Neural progenitor cell (in vitro differentiated cells): ENCODE data around the gene TM9SF4. TPM values are rescaled to one million over a fixed set of nuclear protein-coding genes. Genes with fewer than 3 reads are reported as not detected.

ENCODE experiments used
- DNase-seq: peaks from one replicate; pipeline ENCODE4 v3.0.0-alpha.2; 2016; ENCODE audit warnings: low spot score
- H2AFZ ChIP-seq: fragments of 200-600 bp; sonication (generic); replicated peaks from 2 replicates; pipeline ENCODE4 v1.6.1; 2016; ENCODE audit warnings: antibody characterized with exemption
- H3F3A ChIP-seq: fragments of 200-600 bp; sonication (generic); 2 replicates; pipeline ENCODE4 v1.6.1; 2016; ENCODE audit warnings: antibody characterized with exemption, low read depth
- H3K27ac ChIP-seq: fragments of 200-600 bp; sonication (generic); 2 replicates; pipeline ENCODE4 v1.5.1; 2016; ENCODE audit warnings: mild to moderate bottlenecking
- H3K27me3 ChIP-seq: fragments of 200-600 bp; sonication (generic); 2 replicates; pipeline ENCODE4 v1.6.1; 2016; ENCODE audit warnings: mild to moderate bottlenecking, moderate library complexity
- H3K36me3 ChIP-seq: fragments of 200-600 bp; sonication (generic); 2 replicates; pipeline ENCODE4 v1.5.1; 2016
- H3K4me1 ChIP-seq: fragments of 200-600 bp; sonication (generic); 2 replicates; pipeline ENCODE4 v1.6.1; 2016; ENCODE audit warnings: mixed run types
- H3K4me2 ChIP-seq: fragments of 200-600 bp; sonication (generic); 2 replicates; pipeline ENCODE4 v1.6.1; 2016
- H3K4me3 ChIP-seq: fragments of 200-600 bp; sonication (generic); 2 replicates; pipeline ENCODE4 v1.5.1; 2016
- H3K79me2 ChIP-seq: fragments of 200-600 bp; sonication (generic); 2 replicates; pipeline ENCODE4 v1.6.1; 2016; ENCODE audit warnings: low read depth
- H3K9ac ChIP-seq: fragments of 200-600 bp; sonication (generic); 2 replicates; pipeline ENCODE4 v1.6.1; 2016
- H3K9me3 ChIP-seq: fragments of 200-600 bp; sonication (generic); 2 replicates; pipeline ENCODE4 v1.5.1; 2016; ENCODE audit warnings: low read depth
- H4K20me1 ChIP-seq: fragments of 200-600 bp; sonication (generic); 2 replicates; pipeline ENCODE4 v1.6.1; 2016; ENCODE audit warnings: low read depth
- H3K27ac Mint-ChIP-seq: 3 replicates; pipeline ENCODE4 v1.8.0; 2021; ENCODE audit warnings: mixed read lengths
- H3K27me3 Mint-ChIP-seq: 2 replicates; pipeline ENCODE4 v1.8.0; 2022; ENCODE audit warnings: low read depth, mild to moderate bottlenecking, inconsistent platforms, moderate library complexity, mixed read lengths; ENCODE audit not compliant: insufficient read depth
- H3K36me3 Mint-ChIP-seq: 3 replicates; pipeline ENCODE4 v1.8.0; 2021; ENCODE audit warnings: mixed read lengths
- H3K4me1 Mint-ChIP-seq: 3 replicates; pipeline ENCODE4 v1.8.0; 2021; ENCODE audit warnings: mixed read lengths
- H3K4me3 Mint-ChIP-seq: 3 replicates; pipeline ENCODE4 v1.8.0; 2021; ENCODE audit warnings: mild to moderate bottlenecking, moderate library complexity, mixed read lengths
- H3K9me3 Mint-ChIP-seq: 3 replicates; pipeline ENCODE4 v1.8.0; 2020; ENCODE audit warnings: mixed read lengths
- EZH2 ChIP-seq: fragments of 200-600 bp; sonication (generic); IDR thresholded peaks from 2 replicates; pipeline ENCODE4 v1.6.1; 2017; ENCODE audit warnings: antibody characterized with exemption, mild to moderate bottlenecking, moderate library complexity
- EZH2phosphoT487 ChIP-seq: fragments of 200-600 bp; sonication (generic); IDR thresholded peaks from 2 replicates; pipeline ENCODE4 v1.6.1; 2017; ENCODE audit warnings: antibody characterized with exemption
- total RNA-seq: library from RNA; depleted of rRNA; stranded (reverse); fragments of >200 nt; gene quantifications from 2 replicates; pipeline ENCODE4 v1.2.3, GENCODE V29; 2015; ENCODE audit warnings: low replicate concordance
- TF ChIP-seq, protein P1 (sequence below): fragments of 200-600 bp; sonication (generic); IDR thresholded peaks from 2 replicates; pipeline ENCODE4 v1.5.1; 2017; ENCODE audit warnings: antibody characterized with exemption, mild to moderate bottlenecking

TM9SF4 gene
- total RNA-seq, 1 donor from 2014 or later = 27.9 TPM

DNA sequence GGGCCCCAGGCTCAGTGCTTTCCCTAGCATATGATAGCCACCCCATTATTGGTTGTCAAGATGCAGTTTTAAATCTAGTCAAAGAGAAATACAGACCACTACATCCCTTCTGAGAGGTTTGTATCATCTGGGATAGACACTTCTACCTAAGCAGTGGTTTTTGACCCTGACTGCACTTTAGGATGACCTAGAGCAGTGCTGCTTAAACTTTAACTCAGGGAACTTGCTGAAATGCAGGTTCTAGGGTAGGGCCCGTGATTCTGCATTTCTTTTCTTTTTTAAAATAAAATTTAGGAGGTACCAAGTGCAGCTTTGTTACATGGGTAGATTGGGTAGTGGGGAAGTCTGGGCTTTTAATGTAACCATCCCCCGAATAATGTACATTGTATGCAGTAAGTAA is 18.7 kb downstream of the TM9SF4 start:
- TF ChIP-seq EZH2phosphoT487 (no peak), EZH2 (no peak)
- TF ChIP-seq, protein P1, sequence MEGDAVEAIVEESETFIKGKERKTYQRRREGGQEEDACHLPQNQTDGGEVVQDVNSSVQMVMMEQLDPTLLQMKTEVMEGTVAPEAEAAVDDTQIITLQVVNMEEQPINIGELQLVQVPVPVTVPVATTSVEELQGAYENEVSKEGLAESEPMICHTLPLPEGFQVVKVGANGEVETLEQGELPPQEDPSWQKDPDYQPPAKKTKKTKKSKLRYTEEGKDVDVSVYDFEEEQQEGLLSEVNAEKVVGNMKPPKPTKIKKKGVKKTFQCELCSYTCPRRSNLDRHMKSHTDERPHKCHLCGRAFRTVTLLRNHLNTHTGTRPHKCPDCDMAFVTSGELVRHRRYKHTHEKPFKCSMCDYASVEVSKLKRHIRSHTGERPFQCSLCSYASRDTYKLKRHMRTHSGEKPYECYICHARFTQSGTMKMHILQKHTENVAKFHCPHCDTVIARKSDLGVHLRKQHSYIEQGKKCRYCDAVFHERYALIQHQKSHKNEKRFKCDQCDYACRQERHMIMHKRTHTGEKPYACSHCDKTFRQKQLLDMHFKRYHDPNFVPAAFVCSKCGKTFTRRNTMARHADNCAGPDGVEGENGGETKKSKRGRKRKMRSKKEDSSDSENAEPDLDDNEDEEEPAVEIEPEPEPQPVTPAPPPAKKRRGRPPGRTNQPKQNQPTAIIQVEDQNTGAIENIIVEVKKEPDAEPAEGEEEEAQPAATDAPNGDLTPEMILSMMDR = no peak
- no peak for DNase-seq
- no peak overlapping the region for H3K27ac ChIP-seq
- no peaks in the 10 kb centered on the region for H3K9me3 ChIP-seq
- peaks cover 12% of the 10 kb centered on the region for H3K36me3 Mint-ChIP-seq
- H3K9me3 Mint-ChIP-seq = peaks cover 9% of the 10 kb centered on the region
- peaks cover 4% of the 10 kb centered on the region for H3K27me3 Mint-ChIP-seq
- peaks cover 83% of the 10 kb centered on the region for H3K79me2 ChIP-seq
- H2AFZ ChIP-seq = no peak overlapping the region
- no peak overlapping the region for H3K27ac Mint-ChIP-seq
- H3K36me3 ChIP-seq = peaks cover 3% of the 10 kb centered on the region
- H3K4me2 ChIP-seq = no peak overlapping the region
- H4K20me1 ChIP-seq = peaks cover 40% of the 10 kb centered on the region
- H3K4me1 Mint-ChIP-seq = peaks cover 7% of the 10 kb centered on the region
- H3F3A ChIP-seq = peaks cover 10% of the 10 kb centered on the region
- H3K9ac ChIP-seq = no peak overlapping the region
- H3K4me3 Mint-ChIP-seq = no peak overlapping the region
- no peak overlapping the region for H3K4me3 ChIP-seq
- peaks cover 11% of the 10 kb centered on the region for H3K4me1 ChIP-seq
- H3K27me3 ChIP-seq = no peaks in the 10 kb centered on the region

GRCh38 chr20:32129863-32130262 is 20.3 kb downstream of the TM9SF4 start:
- H3K4me3 ChIP-seq = no peak overlapping the region
- Mint-ChIP-seq H3K4me3 (no peak overlapping the region), H3K9me3 (no peaks in the 10 kb centered on the region), H3K4me1 (peaks cover 7% of the 10 kb centered on the region), H3K36me3 (peaks cover 5% of the 10 kb centered on the region), H3K27ac (no peak overlapping the region), H3K27me3 (no peaks in the 10 kb centered on the region)
- TF ChIP-seq, protein P1 = no peak
- TF ChIP-seq EZH2 (no peak), EZH2phosphoT487 (no peak)
- H3K9me3 ChIP-seq = no peaks in the 10 kb centered on the region
- H3K27ac ChIP-seq = no peak overlapping the region
- H4K20me1 ChIP-seq = peaks cover 48% of the 10 kb centered on the region
- H3K4me1 ChIP-seq = peaks cover 11% of the 10 kb centered on the region
- H3K9ac ChIP-seq = no peak overlapping the region
- H3F3A ChIP-seq = peaks cover 10% of the 10 kb centered on the region
- no peak overlapping the region for H2AFZ ChIP-seq
- H3K27me3 ChIP-seq = no peaks in the 10 kb centered on the region
- H3K4me2 ChIP-seq = no peak overlapping the region
- DNase-seq = no peak
- H3K36me3 ChIP-seq = no peaks in the 10 kb centered on the region
- peaks cover 72% of the 10 kb centered on the region for H3K79me2 ChIP-seq

DNA sequence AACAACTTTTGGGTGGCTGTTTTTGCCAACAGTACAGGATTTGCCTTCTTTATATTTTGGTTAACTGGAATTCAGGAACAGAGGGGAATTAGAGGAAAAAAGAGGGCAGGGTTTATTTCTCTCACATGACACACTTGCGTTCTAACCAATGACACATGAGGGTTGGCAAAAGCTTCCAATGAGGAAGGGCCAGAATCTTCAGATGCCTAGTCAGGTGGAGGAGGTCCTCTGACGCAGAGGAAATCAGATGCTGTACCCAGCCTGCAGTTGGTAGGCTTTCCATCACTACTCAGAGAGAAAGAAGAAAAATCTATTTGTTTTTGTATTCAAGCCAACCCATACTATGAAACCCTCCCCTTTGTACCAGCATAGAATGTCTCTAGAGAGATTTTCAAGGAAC is 20.8 kb downstream of the TM9SF4 start:
- H3F3A ChIP-seq = peaks cover 10% of the 10 kb centered on the region
- peaks cover 11% of the 10 kb centered on the region for H3K4me1 ChIP-seq
- H3K9ac ChIP-seq = no peak overlapping the region
- no peak overlapping the region for H3K4me3 ChIP-seq
- H3K27me3 ChIP-seq = no peaks in the 10 kb centered on the region
- Mint-ChIP-seq H3K27ac (no peak overlapping the region), H3K27me3 (no peaks in the 10 kb centered on the region), H3K4me1 (peaks cover 7% of the 10 kb centered on the region), H3K4me3 (no peak overlapping the region), H3K36me3 (peaks cover 3% of the 10 kb centered on the region), H3K9me3 (no peaks in the 10 kb centered on the region)
- H3K79me2 ChIP-seq = peaks cover 68% of the 10 kb centered on the region
- H3K27ac ChIP-seq = no peak overlapping the region
- no peaks in the 10 kb centered on the region for H3K36me3 ChIP-seq
- H2AFZ ChIP-seq = no peak overlapping the region
- no peak overlapping the region for H3K4me2 ChIP-seq
- no peaks in the 10 kb centered on the region for H3K9me3 ChIP-seq
- TF ChIP-seq, protein P1 = no peak
- TF ChIP-seq EZH2phosphoT487 (no peak), EZH2 (no peak)
- DNase-seq = no peak
- peaks cover 48% of the 10 kb centered on the region for H4K20me1 ChIP-seq
